Natural killer cell (primary cell): ENCODE data around the gene ACOT11. TPM values are rescaled to one million over a fixed set of nuclear protein-coding genes. Genes with fewer than 3 reads are reported as not detected.

Experiments used
- ATAC-seq, 3 donors: fragments of 150-1000 bp in 2 of 3; fragments of 200-7000 bp in 1 of 3; cut with Tn5 transposase; 1 replicate in 1 of 3; 2 replicates in 2 of 3; pipeline ENCODE4 v1.10.0; 2021; ENCODE audit warnings: mild to moderate bottlenecking in 2 of 3, moderate library complexity in 2 of 3
- DNase-seq, 2 donors: peaks; one replicate each; pipeline versions ENCODE4 v3.0.0 to v3.0.0-alpha.2; 2013 to 2021; ENCODE audit warnings: mixed read lengths in 1 of 2
- H3K27ac ChIP-seq: one replicate; pipeline ENCODE4 v1.5.1; 2013; ENCODE audit warnings: mild to moderate bottlenecking, low read length
- H3K27me3 ChIP-seq: one replicate; pipeline ENCODE4 v1.6.1; 2013; ENCODE audit warnings: low read length; ENCODE audit not compliant: control insufficient read depth, insufficient read depth
- H3K36me3 ChIP-seq: one replicate; pipeline ENCODE4 v1.6.1; 2013; ENCODE audit warnings: low read length; ENCODE audit not compliant: control insufficient read depth, insufficient read depth
- H3K4me1 ChIP-seq: one replicate; pipeline ENCODE4 v1.6.1; 2013; ENCODE audit warnings: low read length; ENCODE audit not compliant: control insufficient read depth, insufficient read depth
- H3K4me3 ChIP-seq: one replicate; pipeline ENCODE4 v1.5.1; 2013; ENCODE audit warnings: low read length
- H3K9me3 ChIP-seq: one replicate; pipeline ENCODE4 v1.6.1; 2013; ENCODE audit warnings: low read length; ENCODE audit not compliant: control insufficient read depth, insufficient read depth
- H3K27ac Mint-ChIP-seq, 2 donors: one replicate each; pipeline ENCODE4 v1.8.0; 2022; ENCODE audit warnings: mild to moderate bottlenecking in 2 of 2, mixed read lengths in 2 of 2, moderate library complexity in 1 of 2
- H3K27me3 Mint-ChIP-seq, 2 donors: one replicate each; pipeline ENCODE4 v1.8.0; 2022; ENCODE audit warnings: low read depth in 2 of 2, mixed read lengths in 2 of 2
- H3K36me3 Mint-ChIP-seq: one replicate; pipeline ENCODE4 v1.8.0; 2022; ENCODE audit warnings: mixed read lengths
- H3K4me1 Mint-ChIP-seq, 2 donors: one replicate each; pipeline ENCODE4 v1.8.0; 2022; ENCODE audit warnings: mixed read lengths in 2 of 2
- H3K4me3 Mint-ChIP-seq: one replicate; pipeline ENCODE4 v1.8.0; 2022; ENCODE audit warnings: mild to moderate bottlenecking, moderate library complexity, mixed read lengths
- H3K9me3 Mint-ChIP-seq, 2 donors: one replicate each; pipeline ENCODE4 v1.8.0; 2022; ENCODE audit warnings: mixed read lengths in 2 of 2
- WGBS: methylation state at CpG from one replicate; pipeline ENCODE4 v1.1.7; 2013; ENCODE audit warnings: missing lambda C conversion rate; ENCODE audit not compliant: insufficient coverage; 5-methylcytosine and 5-hydroxymethylcytosine counted together
- intact Hi-C: fragments of 100-400 bp; cut with micrococcal nuclease; formaldehyde crosslinking; loops from one replicate; pipeline ENCODE4 v1.14.2; 2022
- total RNA-seq, 4 donors: library from RNA; stranded (reverse); fragments of 120-200 nt in 1 of 4; gene quantifications; one replicate each; pipeline versions ENCODE4 v1.2.3 to v1.2.4, GENCODE V29; 2013 to 2022
- TF ChIP-seq, protein P1 (sequence below): fragments of 200-600 bp; IDR thresholded peaks from one replicate; pipeline ENCODE4 v1.8.0; 2022; ENCODE audit warnings: antibody characterized with exemption

The ACOT11 gene
- total RNA-seq, 3 donors from 2014 or later (not counting 1 experiment from before 2014, with no cell fraction given) = 0.61 to 1.2 (median 0.85) TPM

DNA sequence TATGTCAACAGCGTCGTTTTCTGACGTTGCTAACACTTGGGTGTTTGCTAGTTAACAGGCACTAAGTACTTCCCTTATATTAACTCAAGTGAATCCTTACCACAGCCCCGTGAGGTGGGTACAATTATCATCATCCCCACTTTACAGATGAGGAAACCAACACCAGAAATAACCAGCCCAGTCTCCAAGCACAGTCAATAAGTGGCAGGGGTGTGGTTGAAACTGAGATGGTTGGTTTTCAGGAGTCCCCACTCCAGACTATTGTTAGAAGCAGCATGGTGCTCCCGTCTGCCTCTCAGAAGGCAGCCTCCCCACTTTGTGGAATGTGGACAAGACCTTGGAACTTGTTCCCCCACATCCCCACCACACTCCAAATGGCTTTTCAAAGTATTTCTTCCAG is 45.7 kb upstream of the ACOT11 start:
- H3K4me1 ChIP-seq = peaks cover 14% of the 10 kb centered on the region
- Mint-ChIP-seq H3K9me3 (no peaks in the 10 kb centered on the region), H3K27me3 (peaks cover 22 to 30% of the 10 kb centered on the region in 2 donors), H3K27ac (no peak overlapping the region), H3K4me3 (no peak overlapping the region), H3K4me1 (peaks cover 0 to 10% of the 10 kb centered on the region in 2 donors), H3K36me3 (no peaks in the 10 kb centered on the region)
- no peaks in the 10 kb centered on the region for H3K36me3 ChIP-seq
- no peak for ATAC-seq
- H3K9me3 ChIP-seq = no peaks in the 10 kb centered on the region
- DNase-seq = no peak
- TF ChIP-seq, protein P1, sequence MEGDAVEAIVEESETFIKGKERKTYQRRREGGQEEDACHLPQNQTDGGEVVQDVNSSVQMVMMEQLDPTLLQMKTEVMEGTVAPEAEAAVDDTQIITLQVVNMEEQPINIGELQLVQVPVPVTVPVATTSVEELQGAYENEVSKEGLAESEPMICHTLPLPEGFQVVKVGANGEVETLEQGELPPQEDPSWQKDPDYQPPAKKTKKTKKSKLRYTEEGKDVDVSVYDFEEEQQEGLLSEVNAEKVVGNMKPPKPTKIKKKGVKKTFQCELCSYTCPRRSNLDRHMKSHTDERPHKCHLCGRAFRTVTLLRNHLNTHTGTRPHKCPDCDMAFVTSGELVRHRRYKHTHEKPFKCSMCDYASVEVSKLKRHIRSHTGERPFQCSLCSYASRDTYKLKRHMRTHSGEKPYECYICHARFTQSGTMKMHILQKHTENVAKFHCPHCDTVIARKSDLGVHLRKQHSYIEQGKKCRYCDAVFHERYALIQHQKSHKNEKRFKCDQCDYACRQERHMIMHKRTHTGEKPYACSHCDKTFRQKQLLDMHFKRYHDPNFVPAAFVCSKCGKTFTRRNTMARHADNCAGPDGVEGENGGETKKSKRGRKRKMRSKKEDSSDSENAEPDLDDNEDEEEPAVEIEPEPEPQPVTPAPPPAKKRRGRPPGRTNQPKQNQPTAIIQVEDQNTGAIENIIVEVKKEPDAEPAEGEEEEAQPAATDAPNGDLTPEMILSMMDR = no peak
- peaks cover 15% of the 10 kb centered on the region for H3K27me3 ChIP-seq
- H3K27ac ChIP-seq = no peak overlapping the region
- no peak overlapping the region for H3K4me3 ChIP-seq
- intact Hi-C loops = no loop called here
- 73% methylated on average over 5 of the region's 5 CpGs for WGBS

DNA sequence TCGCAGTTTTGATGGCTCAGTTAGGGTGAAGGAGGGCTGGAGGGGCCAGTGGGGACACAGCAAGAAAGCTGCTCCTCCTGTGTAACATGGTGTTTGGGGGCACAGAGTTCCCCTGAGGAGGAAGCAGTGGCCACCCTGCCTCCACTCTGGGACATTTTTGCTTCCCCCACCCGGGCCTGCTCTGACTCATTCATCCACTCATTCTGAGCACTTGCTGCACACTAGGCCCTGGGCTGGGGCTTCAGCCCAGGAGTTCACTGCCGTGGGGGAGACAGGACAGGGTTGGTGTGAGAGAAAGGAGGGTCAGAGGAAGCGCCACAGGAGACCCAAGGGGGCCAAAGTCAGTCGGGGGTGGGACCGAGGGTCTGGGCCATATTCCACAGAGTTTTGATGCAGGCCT is 41.4 kb upstream of the ACOT11 start:
- Mint-ChIP-seq H3K27ac (no peak overlapping the region), H3K9me3 (no peaks in the 10 kb centered on the region), H3K4me3 (no peak overlapping the region), H3K36me3 (no peaks in the 10 kb centered on the region), H3K4me1 (no peaks in the 10 kb centered on the region), H3K27me3 (peaks cover 8 to 12% of the 10 kb centered on the region in 2 donors)
- WGBS = 78% methylated on average over 6 of the region's 6 CpGs
- Histone ChIP-seq H3K27ac (no peak overlapping the region), H3K4me3 (no peak overlapping the region), H3K9me3 (no peaks in the 10 kb centered on the region), H3K4me1 (no peaks in the 10 kb centered on the region), H3K27me3 (no peaks in the 10 kb centered on the region), H3K36me3 (no peaks in the 10 kb centered on the region)
- TF ChIP-seq, protein P1 = no peak
- intact Hi-C loops = no loop called here
- no peak for DNase-seq
- peak in 1 of 3 donors; percentile 26 for ATAC-seq

DNA sequence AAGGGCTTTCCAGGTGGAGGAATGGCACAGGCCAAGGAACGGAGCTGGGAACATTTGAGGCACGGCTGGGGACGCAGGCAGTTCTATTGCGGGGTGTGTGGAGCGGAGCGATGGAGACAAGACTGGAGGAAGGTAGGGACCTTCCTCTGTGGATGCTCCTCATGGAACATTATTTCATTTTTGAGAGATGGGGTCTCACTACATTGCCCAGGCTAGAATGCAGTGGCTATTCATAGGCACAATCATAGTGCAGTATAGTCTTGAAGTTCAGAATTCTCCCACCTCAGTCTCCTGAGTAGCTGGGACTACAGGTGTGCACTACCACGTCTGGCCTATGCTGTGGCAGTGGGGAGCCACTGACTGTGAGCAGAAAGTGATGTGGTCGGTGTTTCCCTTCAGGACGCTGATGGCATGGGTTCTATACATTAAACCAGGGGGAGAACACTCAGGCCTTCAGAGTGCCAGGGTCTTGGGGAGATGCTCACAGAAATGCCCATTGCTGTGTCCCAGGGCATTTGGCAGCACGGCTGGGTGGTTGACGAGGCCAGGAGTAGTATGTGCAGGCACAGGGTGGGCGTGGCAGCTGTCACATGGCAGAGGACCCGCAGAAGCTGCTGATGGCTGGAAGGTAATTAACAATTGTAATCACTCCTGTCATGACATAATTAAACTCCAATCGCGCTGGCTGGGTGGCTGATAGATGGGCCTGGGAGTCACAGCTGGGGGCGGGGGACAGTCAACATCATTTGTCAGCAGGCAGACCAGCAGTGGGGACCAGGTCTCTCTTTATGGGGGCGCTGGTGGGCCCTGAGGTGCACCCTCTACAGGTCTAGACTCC is 40.8 kb upstream of the ACOT11 start:
- Histone ChIP-seq H3K4me3 (no peak overlapping the region), H3K4me1 (no peaks in the 10 kb centered on the region), H3K36me3 (no peaks in the 10 kb centered on the region), H3K27me3 (no peaks in the 10 kb centered on the region), H3K9me3 (no peaks in the 10 kb centered on the region), H3K27ac (no peak overlapping the region)
- no peak overlapping the region for H3K4me3 Mint-ChIP-seq
- TF ChIP-seq, protein P1 = no peak
- no peaks in the 10 kb centered on the region for H3K9me3 Mint-ChIP-seq
- DNase-seq (no peak), ATAC-seq (peak in 1 of 3 donors; percentile 21)
- H3K27me3 Mint-ChIP-seq = peaks cover 3 to 5% of the 10 kb centered on the region in 2 donors
- H3K36me3 Mint-ChIP-seq = no peaks in the 10 kb centered on the region
- H3K4me1 Mint-ChIP-seq = no peaks in the 10 kb centered on the region
- WGBS = 92% methylated on average over 16 of the region's 17 CpGs
- intact Hi-C loops = no loop called here
- no peak overlapping the region for H3K27ac Mint-ChIP-seq
